T1000 (cell line): ENCODE measurements around the gene CDC123.
A peak's percentile ranks its signal among the peaks of the same experiment; 100 is the strongest.
"Not testable (repeated sequence)": the region's sequence is repeated elsewhere in the genome, so short reads cannot be mapped to it uniquely, and the experiment has no call there.

Experiments used
- DNase-seq: peaks from one replicate; lab custom pipeline; 2025; ENCODE audit warnings: mixed read lengths; lab: John Stamatoyannopoulos, UW

The CDC123 gene

DNA sequence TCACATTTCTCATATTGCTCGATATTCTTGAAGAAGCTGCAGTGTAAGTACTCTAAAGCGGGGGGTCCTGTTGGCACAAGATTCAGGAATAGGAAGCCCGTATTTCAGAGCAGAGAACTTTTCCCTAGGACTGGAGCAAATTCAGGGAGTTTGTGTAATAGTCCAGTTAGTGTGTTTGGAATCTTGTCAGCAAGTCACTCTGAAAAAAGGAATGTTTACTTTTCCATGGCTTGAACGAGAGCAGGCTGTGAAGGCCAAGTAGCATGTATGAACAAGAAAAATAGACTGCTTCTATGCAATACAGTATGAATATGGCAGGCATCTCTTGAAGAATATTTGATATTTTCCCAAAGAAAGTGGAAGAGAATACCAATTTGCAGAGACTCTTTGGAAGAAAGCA lies 39.8 kb downstream of the CDC123 start:
- DNase-seq, result no peak

DNA sequence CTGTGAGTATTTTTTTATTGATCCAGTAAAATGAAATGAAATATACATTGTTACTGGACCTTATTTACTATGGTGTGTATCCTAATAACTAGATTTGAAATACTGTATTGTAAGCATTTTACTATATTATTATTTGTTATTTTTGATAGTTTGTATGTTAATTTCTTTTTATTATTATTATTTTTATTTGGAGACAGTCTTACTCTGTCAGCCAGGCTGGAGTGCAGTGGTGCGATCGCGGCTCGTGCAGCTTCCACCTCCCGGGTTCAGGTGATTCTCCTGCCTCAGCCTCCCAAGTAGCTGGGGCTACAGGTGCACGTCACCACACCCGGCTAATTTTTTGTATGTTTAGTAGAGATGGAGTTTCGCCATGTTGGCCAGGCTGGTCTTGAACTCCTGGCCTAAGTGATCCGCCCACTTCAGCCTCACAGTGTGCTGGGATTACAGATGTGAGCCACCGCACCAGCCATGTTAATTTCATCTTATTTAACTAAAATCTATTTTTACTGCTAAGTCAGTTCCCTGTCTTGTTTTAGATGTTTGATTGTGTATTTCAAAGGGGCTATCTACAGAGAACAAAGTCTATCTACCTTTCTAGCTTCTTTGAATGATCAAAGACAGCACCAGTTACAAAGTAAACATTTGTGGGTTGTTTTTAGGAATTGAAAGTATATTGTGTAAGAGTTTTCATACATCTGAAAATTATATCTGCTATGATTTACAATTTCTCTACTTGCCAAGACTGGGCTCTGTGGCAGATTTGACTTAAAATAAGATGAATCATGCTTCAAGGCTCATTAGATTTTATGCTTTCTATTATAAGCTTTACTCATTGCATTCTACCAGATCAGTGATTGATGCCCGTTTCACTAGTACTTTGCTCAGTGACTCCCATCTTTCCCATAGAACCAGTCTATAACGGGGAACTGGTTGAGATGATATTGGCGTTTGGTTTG lies 41.6 kb downstream of the CDC123 start:
- no peak for DNase-seq

DNA sequence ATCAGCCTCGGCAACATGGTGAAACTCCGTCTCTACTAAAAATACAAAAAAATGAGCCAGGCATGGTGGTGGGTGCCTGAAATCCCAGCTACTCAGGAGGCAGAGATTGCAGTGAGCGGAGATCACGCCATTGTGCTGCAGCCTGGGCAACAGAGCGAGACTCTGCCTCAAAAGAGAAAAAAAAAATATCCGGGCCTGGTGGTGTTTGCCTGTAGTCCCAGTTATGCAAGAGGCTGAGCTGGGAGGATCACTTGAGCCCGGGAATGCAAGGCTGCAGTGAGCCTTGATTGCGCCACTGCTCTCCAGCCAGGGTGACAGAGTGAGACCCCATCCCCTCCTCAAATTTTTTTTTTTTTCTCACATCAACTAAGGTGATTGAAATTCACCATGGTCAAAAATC lies 42.8 kb downstream of the CDC123 start:
- DNase-seq, result no peak

DNA sequence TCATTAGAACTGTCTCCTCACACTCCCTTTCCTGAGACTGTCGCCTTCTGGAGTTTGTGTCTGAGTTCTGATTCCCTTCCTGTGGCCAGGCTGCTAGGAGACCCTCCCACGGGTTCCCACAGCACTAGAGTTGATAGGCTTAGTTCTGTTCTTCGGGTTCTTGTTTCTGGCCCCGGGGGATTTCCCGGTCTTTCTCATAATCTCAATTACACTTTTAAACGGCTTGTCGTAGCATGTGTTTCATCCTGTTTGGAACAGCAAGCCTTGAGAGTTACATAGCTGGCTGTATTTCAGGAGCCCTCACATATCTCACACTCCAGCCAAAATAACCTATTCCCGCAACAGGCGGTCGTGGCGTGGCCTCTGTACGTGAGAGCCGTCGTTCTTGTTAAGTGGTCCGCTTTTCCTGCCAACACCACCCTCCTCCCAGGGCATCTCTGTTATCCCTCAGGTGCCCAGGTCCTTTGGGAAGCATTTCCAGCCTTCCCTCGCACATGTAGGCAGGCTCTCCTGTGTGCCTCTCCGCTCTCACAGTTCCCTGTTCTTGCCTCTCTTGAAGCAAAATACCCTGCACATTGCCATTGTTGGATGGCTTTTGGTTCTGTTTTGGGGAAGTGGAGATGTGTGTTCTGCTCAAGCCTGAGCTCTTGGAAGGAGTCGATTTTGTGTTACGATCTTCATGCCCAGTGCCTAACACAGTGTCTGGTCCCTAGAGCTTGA lies 46.0 kb downstream of the CDC123 start:
- no peak for DNase-seq

DNA sequence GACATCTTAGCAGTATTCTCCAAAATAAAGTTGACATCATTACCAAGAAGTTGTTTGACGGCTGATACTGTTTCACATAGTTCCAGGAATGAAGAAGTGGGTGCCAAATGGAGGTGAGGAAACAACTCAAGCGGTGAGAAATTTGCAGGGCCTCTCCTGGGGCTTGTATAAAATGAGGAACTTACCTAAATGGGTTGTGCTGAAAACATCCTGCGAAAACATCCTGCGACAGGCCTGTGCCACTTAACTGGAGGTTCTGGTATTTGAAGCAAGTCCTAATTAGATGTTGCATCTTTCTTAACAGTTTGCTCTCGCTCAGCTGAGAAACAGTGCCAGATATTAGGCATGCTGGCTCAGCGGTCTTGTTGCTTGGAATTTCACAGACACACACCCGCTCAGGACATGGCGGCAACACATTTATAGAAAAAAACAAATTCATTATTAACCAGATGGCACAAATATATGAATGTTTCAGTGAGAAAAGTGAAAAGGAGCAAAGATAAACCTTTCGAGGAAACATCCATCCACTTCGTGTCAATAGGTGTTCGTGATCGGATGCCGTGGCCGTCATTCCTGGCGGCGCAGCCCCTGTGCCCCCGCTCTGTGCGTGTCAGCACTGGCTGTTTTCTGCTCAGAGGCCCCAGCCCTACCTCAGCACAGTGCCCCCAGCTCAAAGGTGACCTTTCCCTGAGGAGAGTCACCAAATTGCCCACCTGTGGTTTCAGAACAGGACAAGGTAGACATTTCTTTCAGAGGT lies 48.1 kb downstream of the CDC123 start:
- no peak for DNase-seq

DNA sequence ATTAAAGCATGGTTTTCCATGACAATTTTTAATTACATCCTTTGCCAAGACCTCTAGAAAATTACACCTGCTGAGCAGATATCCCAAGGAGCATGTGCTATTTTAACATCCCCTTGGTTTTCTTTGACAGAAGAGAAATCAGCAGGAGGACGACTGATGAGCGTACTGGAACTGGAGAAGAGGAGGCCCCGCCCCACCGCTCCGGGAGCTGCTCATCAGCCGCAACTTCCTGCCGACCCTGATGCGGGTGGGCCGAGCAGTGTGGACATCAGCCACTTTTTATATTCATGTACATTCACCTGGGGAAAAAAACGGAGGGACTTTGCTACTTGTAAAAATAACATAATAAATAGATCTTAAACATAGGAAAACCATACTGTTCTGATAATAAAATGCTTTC lies 54.2 kb downstream of the CDC123 start:
- no peak for DNase-seq

DNA sequence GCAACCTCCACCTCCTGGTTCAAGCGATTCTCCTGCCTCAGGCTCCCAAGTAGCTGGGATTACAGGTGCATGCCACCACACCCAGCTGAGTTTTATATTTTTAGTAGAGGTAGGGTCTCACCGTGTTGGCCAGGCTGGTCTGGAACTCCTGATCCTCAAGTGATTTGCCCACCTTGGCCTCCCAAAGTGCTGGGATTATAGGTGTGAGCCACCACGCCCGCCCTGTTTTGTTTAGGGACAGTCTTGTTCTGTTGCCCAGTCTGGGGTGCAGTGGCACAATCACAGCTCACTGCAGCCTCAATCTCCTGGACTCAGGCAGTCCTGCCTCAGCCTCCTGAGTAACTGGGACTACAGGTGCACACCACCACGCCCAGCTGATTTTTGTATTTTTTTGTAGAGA lies 54.7 kb downstream of the CDC123 start:
- not testable (repeated sequence) for DNase-seq

DNA sequence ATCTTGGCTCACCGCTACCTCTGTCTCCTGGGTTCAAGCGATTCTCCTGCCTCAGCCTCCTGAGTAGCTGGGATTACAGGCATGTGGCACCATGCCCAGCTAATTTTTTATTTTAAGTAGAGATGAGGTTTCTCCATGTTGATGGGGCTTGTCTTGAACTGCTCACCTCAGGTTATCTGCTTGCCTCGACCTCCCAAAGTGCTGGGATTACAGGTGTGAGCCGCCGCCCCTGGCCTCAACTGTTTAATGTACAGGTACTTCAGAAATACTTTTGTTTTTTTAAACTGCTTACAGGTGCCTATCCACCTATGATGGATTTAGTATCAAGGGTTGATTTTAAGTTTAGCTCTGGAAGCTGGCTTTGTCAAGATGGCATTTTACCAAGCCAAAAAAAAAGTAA lies 55.6 kb downstream of the CDC123 start:
- no peak for DNase-seq

DNA sequence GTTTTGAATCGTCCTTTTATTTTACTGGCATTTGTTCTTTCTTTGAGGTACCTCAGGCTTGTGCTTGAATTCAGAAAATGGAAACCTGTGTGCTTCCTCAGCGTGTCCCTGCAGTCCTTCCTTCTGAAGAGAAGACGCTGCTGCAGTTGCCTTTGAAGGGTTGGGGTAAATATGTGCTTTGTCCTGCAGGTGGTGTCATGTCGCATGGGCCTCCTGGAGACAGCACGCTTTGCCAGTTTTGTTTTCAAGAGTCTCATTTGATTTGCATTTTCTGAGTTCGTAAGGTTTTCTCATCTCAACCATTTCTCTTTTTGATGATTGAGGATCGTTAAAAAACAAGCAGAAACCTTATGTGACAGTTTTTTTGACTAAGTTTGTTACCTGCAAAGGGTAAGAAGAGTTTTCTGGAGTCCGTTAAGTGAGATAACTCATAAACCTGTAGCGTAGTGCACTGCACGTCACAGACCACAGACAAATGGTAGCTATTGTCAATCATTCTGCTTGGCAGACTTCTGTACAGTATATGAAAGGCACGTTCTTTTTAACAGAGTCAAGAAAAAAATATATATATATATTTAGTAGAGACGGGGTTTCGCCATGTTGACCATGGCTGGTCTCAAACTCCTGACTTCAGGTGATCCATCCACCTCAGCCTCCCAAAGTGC lies 57.0 kb downstream of the CDC123 start:
- no peak for DNase-seq

DNA sequence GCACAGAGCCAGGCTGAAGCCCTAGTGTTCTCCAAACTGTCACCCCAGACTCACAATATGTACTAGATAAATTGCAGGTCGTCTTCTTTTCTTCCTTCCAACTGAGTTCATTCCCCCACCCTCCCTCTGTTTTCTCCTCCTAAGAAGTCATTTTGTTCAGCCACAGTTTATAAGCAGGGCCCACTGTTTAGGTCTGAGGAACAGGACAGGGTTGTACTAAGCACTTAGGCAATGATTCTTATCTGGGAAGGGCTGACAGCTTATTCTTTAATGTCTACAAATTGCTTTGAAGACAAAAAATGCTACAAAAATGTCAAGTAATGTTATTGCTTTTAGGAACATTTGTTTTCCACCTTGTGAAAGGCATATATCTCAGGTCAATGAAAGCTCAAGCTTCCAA lies 59.1 kb downstream of the CDC123 start:
- DNase-seq, result no peak

DNA sequence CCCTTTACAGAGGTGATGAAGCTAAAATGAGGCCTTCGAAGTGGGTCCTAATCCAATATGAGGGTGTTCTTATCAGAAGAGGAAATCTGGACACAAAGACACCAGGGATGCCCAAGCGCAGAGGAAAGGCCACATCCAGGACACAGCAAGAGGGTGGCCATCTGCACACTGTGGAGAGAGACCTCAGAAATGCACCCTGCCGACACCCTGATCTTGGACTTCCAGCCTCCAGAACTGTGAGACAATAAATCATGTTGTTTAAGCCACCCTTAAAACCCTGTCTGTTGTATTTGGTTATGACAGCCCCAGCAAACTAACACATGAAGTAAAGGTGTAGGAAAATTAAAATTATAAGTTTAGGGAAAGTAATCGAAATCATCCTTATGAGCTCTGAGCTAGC lies 64.0 kb downstream of the CDC123 start:
- no peak for DNase-seq

DNA sequence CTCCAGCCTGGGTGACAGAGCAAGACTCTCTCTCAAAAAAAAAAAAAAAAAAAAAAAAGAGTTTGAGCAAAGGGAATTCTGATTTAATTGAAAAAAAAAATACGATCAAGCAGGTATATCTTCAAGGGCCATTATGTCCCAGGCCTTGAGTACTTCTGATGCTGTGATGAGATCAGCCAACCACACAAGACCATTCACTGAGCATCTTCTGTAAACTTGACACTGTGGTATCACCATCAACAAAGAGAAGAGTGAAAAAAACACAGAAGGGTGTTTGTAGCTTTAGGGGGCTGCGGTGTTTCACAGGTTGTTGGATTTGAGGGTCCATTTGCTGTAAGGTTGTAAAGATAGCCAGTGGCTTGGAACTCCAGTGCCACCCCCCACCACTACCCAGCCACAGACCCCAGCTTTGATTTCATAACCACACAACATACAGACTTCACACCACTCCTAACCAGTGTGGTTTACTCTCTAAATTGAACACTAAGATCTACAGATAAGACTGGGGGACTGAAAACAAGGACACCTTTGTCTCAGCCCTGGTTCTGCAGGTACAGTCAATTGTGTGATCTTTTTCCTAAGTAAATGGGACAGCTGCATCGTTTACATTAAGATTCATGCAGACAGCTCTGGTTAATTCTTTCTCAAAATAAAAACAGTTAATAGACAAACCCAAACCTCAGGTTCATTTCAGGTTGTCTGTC lies 66.4 kb downstream of the CDC123 start:
- no peak for DNase-seq

DNA sequence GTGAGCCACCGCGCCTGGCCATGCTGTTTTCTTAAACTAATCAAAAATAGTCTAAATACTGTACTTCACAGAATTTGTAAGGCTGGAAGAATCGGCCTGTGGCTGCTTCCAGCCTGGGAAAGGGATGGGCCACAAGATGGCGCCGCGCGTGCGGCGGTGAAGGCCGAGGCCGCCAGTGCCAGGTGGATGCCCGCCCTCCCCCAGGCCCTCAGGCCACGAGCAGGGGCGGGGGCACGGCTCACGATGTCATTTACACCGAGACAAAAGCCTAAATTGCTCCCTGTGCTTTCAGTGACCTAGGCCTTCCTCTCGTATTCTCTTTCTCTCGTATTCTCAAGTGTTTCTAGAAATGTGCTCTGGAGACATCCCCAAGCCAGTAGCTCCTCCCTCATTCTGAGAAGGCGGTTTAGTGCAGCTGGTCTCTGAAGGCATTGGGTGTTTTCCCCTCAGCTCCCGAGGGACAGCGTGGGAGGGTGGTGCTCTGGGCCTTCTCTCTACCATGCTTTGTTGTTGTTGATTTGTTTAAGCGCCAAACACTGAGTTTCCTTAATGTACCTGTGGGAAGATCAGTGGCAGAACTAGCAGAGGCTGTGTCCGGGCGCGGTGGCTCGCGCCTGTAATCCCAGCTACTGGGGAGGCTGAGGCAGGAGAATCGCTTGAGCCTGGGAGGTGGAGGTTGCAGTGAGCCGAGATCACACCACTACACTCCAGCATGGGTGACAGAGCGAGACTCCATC lies 68.4 kb downstream of the CDC123 start:
- DNase-seq, result peak; percentile 100

DNA sequence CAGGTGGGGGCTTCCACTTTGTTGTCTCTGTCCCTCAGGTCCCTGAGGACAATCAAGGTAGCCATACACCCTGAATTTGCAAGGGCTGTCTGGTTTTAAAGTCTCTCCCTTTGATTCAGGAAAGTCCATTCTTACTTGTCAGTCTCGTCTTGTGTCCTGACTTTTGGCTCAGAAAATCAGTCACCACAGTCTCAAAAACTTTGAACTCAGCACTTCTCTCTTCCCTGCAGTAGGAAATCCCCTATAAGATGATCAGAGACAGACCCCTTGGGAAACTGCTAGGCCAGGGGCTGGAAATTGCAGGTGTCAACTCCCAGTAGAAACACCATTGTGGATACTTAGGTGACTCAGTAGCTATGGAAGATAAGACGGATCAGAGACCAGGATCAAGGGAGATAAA lies 73.1 kb downstream of the CDC123 start:
- DNase-seq, result no peak

DNA sequence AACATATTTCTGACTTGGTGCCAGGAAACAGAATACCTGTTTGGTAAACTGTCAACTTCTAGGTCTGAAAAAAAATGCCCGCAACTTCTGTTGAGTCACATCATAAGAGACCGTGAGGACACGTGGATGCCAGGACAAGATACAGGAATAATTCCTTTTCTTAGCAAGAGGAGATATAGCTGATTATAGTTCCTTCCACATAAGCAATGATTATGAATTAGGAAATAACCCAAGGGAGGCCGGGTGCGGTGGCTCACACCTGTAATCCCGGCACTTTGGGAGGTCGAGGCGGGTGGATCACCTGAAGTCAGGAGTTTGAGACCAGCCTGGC lies 75.2 kb downstream of the CDC123 start:
- no peak for DNase-seq

DNA sequence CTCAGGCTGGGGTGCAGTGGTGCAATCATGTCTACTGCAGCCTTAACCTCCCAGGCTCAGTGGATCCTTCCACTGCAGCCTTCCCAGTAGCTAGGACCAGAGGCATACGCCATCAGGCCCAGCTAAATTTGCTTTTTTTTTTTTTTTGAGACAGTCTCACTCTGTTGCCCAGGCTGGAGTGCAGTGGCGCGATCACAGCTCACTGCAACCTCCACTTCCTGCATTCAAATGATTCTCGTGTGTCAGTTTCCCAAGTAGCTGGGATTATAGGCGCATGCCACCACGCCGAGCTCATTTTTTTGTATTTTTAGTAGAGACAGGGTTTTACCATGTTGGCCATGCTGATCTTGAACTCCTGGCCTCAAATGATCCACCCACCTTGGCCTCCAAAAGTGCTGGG lies 81.9 kb downstream of the CDC123 start:
- not testable (repeated sequence) for DNase-seq

DNA sequence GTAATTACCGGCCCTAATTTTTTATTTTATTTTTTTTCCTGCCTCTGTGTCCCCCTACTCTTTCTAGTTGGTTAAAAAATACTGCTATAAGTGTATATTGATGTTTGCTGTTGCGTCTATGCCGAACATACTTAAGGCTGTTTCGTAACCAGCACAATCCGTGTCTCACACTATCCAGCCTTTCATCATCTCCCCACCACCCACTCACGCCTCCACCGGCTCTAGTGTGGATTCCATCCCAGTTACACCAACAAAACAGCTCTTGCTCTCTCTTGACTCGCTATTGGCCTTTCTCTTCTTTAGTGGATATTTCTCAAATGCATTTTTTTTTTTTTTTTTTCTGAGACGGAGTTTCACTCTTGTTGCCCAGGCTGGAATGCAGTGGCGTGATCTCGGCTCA lies 83.3 kb downstream of the CDC123 start:
- no peak for DNase-seq

DNA sequence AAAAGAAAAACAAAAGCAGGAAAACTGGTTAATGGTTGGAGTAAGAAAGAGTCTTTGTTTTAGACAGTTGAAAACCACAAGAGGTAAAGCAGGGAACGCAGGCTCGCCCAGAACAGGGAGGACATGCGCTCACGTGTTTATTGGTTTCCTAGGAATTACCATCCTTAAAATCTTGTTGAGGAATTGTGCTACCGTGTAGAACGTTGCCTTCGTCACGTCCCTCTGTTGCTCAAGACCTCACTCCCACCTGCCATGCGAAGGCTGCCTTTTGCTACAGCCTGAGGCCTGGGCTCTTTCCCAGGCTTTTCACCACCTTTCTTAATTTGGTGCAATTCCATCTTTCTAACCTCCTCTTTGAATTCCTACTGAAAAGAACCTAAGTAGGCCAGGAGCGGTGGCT lies 91.8 kb downstream of the CDC123 start:
- DNase-seq, result no peak

DNA sequence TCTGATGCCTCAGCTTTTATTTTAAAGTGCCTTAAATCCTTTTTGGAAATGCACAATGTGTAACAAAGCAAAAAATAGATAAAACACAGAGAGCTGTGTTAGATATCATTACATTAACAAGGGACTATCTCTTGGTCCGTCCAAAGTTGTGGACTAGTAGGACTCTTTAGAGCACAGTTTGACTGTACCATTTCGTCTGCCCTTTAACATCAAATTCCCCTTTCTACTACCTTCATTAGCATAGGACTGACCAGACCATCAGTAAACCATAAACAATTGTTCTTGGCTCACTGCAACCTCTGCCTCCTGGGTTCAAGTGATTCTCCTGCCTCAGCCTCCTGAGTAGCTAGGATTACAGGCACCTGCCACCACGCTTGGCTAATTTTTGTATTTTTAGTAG lies 101.8 kb downstream of the CDC123 start:
- DNase-seq, result not testable (repeated sequence)

DNA sequence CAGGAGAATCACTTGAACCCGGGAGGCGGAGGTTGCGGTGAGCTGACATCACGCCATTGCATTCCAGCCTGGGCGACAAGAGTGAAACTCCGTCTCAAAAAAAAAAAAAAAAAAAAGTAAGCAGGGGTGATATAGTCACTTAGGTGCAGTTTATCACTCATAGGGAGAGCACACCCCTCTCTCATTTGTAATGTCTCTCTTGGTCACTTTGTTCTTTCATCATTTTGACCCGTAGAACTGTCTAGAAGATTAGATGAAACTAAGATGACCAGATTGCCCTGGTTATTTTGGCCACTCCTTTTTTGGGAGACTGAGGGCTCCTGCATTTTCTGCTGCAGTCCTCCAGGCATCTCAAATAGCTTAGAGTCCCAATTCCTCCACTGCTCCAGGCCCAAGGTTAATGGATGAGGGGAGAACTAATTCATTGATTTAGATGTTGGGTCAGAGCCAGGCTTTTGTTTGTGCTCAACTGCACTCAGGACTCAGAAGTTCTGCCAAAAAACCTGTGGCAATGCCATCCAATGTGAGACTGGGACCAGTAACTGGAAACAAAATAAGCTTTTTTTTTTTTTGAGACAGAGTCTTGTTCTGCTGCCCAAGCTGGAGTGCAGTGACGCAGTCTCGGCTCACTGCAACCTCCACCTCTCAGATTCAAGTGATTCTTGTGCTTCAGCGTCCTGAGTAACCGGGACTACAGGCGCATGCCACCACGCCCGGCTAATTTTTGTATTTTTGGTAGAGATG lies 103.4 kb downstream of the CDC123 start:
- no peak for DNase-seq
